CD14-positive monocyte (primary cell): ENCODE measurements around the gene PHF23. TPM values are rescaled to one million over a fixed set of nuclear protein-coding genes. Genes with fewer than 3 reads are reported as not detected.

Experiments used
- DNase-seq, 3 donors: peaks; one replicate each; pipeline ENCODE4 v3.0.0-alpha.2; 2011 to 2022
- H2AFZ ChIP-seq: 2 replicates; pipeline ENCODE4 v1.6.0; 2012; ENCODE audit warnings: mild to moderate bottlenecking, low read depth, low read length, inconsistent platforms; ENCODE audit not compliant: insufficient read depth, poor library complexity, severe bottlenecking
- H3K27ac ChIP-seq, 2 donors: 1 replicate in 1 of 2; 2 replicates in 1 of 2; pipeline ENCODE4 v1.5.1; 2012 to 2013; ENCODE audit warnings: low read length in 2 of 2, control low read depth in 1 of 2, inconsistent platforms in 1 of 2, low read depth in 1 of 2, mild to moderate bottlenecking in 1 of 2
- H3K27me3 ChIP-seq, 2 donors: one replicate each; pipeline versions ENCODE4 v1.6.0 to v1.6.1; 2011 to 2013; ENCODE audit warnings: low read length in 2 of 2; ENCODE audit not compliant: control insufficient read depth in 2 of 2, insufficient read depth in 2 of 2
- H3K36me3 ChIP-seq, 2 donors: replicated peaks in 1 of 2; 1 replicate in 1 of 2; 2 replicates in 1 of 2; pipeline versions ENCODE4 v1.5.1 to v1.6.1; 2012 to 2013; ENCODE audit warnings: low read length in 2 of 2, control low read depth in 1 of 2, inconsistent platforms in 1 of 2, mild to moderate bottlenecking in 1 of 2; ENCODE audit not compliant: insufficient read depth in 2 of 2, control insufficient read depth in 1 of 2
- H3K4me1 ChIP-seq, 2 donors: 1 replicate in 1 of 2; 2 replicates in 1 of 2; pipeline versions ENCODE4 v1.5.1 to v1.6.1; 2012 to 2013; ENCODE audit warnings: low read length in 2 of 2, control low read depth in 1 of 2, inconsistent platforms in 1 of 2, mild to moderate bottlenecking in 1 of 2, moderate library complexity in 1 of 2; ENCODE audit not compliant: insufficient read depth in 2 of 2, control insufficient read depth in 1 of 2
- H3K4me2 ChIP-seq: replicated peaks from 2 replicates; pipeline ENCODE3; 2012; ENCODE audit warnings: low read length, moderate library complexity, mild to moderate bottlenecking; ENCODE audit not compliant: poor library complexity, severe bottlenecking; ENCODE audit errors: extremely low read depth
- H3K4me3 ChIP-seq, 3 experiments: fragments of 200-600 bp in 1 of 3; sonication (generic) in 1 of 3; replicated peaks in 1 of 3; 1 replicate in 2 of 3; 2 replicates in 1 of 3; pipeline ENCODE4 v1.5.1; 2011 to 2013; ENCODE audit warnings: low read length in 3 of 3, mild to moderate bottlenecking in 3 of 3, control low read depth in 2 of 3, low read depth in 2 of 3, inconsistent platforms in 1 of 3, moderate library complexity in 1 of 3
- H3K79me2 ChIP-seq: 2 replicates; pipeline ENCODE4 v1.6.0; 2012; ENCODE audit warnings: mild to moderate bottlenecking, control low read depth, inconsistent platforms, low read length, moderate library complexity; ENCODE audit not compliant: insufficient read depth
- H3K9ac ChIP-seq: 2 replicates; pipeline ENCODE4 v1.6.0; 2017; ENCODE audit warnings: low read length, mild to moderate bottlenecking; ENCODE audit not compliant: insufficient read depth, poor library complexity, severe bottlenecking
- H3K9me3 ChIP-seq, 2 donors: replicated peaks in 1 of 2; 1 replicate in 1 of 2; 2 replicates in 1 of 2; pipeline versions ENCODE4 v1.5.1 to v1.6.1; 2012 to 2013; ENCODE audit warnings: low read length in 2 of 2, control low read depth in 1 of 2; ENCODE audit not compliant: control insufficient read depth in 1 of 2, insufficient read depth in 1 of 2
- H4K20me1 ChIP-seq: 2 replicates; pipeline ENCODE4 v1.6.0; 2012; ENCODE audit warnings: mild to moderate bottlenecking, low read length, control low read depth, moderate library complexity; ENCODE audit not compliant: insufficient read depth
- H3K27ac Mint-ChIP-seq, 7 donors: one replicate each; pipeline ENCODE4 v1.8.0; 2020; ENCODE audit warnings: mild to moderate bottlenecking in 7 of 7, mixed read lengths in 7 of 7, moderate library complexity in 6 of 7, inconsistent platforms in 2 of 7
- H3K27me3 Mint-ChIP-seq, 3 donors: one replicate each; pipeline ENCODE4 v1.8.0; 2021 to 2022; ENCODE audit warnings: low read depth in 3 of 3, mild to moderate bottlenecking in 3 of 3, mixed read lengths in 3 of 3, moderate library complexity in 3 of 3, inconsistent platforms in 1 of 3
- H3K36me3 Mint-ChIP-seq, 2 donors: one replicate each; pipeline ENCODE4 v1.8.0; 2020; ENCODE audit warnings: mixed read lengths in 2 of 2, inconsistent platforms in 1 of 2, mild to moderate bottlenecking in 1 of 2
- H3K4me1 Mint-ChIP-seq: one replicate; pipeline ENCODE4 v1.8.0; 2020; ENCODE audit warnings: mild to moderate bottlenecking, mixed read lengths
- H3K4me3 Mint-ChIP-seq, 2 donors: one replicate each; pipeline ENCODE4 v1.8.0; 2020; ENCODE audit warnings: mild to moderate bottlenecking in 2 of 2, mixed read lengths in 2 of 2, moderate library complexity in 1 of 2
- H3K9me3 Mint-ChIP-seq, 7 donors: one replicate each; pipeline ENCODE4 v1.8.0; 2020 to 2022; ENCODE audit warnings: mixed read lengths in 7 of 7, mild to moderate bottlenecking in 6 of 7, moderate library complexity in 6 of 7, inconsistent platforms in 2 of 7
- WGBS: methylation state at CpG from one replicate; pipeline ENCODE4 v1.1.5; 2013; ENCODE audit warnings: missing lambda C conversion rate; ENCODE audit not compliant: insufficient coverage; 5-methylcytosine and 5-hydroxymethylcytosine counted together
- intact Hi-C, 2 donors: fragments of 100-400 bp; cut with micrococcal nuclease; formaldehyde crosslinking; loops; one replicate each; pipeline versions ENCODE4 v1.15.0 to v1.15.1; 2023
- polyA plus RNA-seq, 3 donors: library from polyadenylated mRNA; depleted of rRNA in 1 of 3; unstranded in 2 of 3; stranded (reverse) in 1 of 3; fragments of 300-500 nt in 2 of 3; fragments of >200 nt in 1 of 3; fragmentation: Illumina TruSeq in 2 of 3; gene quantifications; 1 replicate in 2 of 3; 2 replicates in 1 of 3; pipeline ENCODE4 v1.2.3, GENCODE V29; 2012 to 2021
- TF ChIP-seq, protein P1 (sequence below): fragments of 200-600 bp; IDR thresholded peaks from one replicate; pipeline ENCODE4 v1.8.0; 2022; ENCODE audit warnings: antibody characterized with exemption, mild to moderate bottlenecking

The PHF23 gene
- polyA plus RNA-seq, 3 donors, result 12.0 to 18.0 (median 12.9) TPM

GRCh38 chr17:7196651-7197401, 42.4 kb downstream of the PHF23 start:
- Histone ChIP-seq H3K79me2 (no peaks in the 10 kb centered on the region), H3K4me2 (no peak overlapping the region), H4K20me1 (no peaks in the 10 kb centered on the region), H3K27ac (no peak overlapping the region), H3K9me3 (no peaks in the 10 kb centered on the region), H3K9ac (no peak overlapping the region), H2AFZ (no peak overlapping the region), H3K4me1 (no peaks in the 10 kb centered on the region), H3K36me3 (peaks cover 57 to 71% of the 10 kb centered on the region in 2 donors), H3K27me3 (no peaks in the 10 kb centered on the region), H3K4me3 (no peak overlapping the region)
- H3K27me3 Mint-ChIP-seq, result no peaks in the 10 kb centered on the region
- intact Hi-C loops, result no loop called here
- H3K36me3 Mint-ChIP-seq, result peaks cover 64 to 90% of the 10 kb centered on the region in 2 donors
- TF ChIP-seq, protein P1, sequence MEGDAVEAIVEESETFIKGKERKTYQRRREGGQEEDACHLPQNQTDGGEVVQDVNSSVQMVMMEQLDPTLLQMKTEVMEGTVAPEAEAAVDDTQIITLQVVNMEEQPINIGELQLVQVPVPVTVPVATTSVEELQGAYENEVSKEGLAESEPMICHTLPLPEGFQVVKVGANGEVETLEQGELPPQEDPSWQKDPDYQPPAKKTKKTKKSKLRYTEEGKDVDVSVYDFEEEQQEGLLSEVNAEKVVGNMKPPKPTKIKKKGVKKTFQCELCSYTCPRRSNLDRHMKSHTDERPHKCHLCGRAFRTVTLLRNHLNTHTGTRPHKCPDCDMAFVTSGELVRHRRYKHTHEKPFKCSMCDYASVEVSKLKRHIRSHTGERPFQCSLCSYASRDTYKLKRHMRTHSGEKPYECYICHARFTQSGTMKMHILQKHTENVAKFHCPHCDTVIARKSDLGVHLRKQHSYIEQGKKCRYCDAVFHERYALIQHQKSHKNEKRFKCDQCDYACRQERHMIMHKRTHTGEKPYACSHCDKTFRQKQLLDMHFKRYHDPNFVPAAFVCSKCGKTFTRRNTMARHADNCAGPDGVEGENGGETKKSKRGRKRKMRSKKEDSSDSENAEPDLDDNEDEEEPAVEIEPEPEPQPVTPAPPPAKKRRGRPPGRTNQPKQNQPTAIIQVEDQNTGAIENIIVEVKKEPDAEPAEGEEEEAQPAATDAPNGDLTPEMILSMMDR, result no peak
- DNase-seq, result no peak
- H3K27ac Mint-ChIP-seq, result no peak overlapping the region
- H3K4me3 Mint-ChIP-seq, result no peak overlapping the region
- H3K4me1 Mint-ChIP-seq, result no peaks in the 10 kb centered on the region
- WGBS, result 97% methylated on average over 16 of the region's 22 CpGs
- no peaks in the 10 kb centered on the region for H3K9me3 Mint-ChIP-seq

DNA sequence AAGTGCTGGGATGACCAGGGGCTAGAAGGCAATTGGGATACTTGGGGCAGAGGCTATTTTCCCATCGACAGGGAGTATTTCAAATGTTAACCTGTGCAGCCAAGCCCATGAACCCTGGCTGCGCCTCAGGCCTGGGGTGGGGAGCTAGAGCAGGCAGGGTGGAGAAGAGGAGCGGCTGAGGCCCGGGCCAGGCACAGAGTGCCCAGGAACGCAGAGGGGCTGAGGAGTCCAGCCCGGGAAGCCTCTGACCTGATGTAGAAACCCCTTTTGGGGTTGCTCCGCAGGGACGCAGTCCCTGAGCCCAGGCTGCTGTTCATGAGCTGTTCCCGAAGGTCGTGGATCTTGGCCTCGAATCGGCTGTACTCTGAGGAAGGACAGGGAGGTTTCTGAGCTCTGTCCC, 43.3 kb downstream of the PHF23 start:
- WGBS, result 95% methylated on average over 5 of the region's 12 CpGs

More for the DNA sequence above, 43.3 kb downstream of the PHF23 start:
- Histone ChIP-seq H3K9ac (no peak overlapping the region), H3K4me2 (no peak overlapping the region), H3K27me3 (no peaks in the 10 kb centered on the region), H2AFZ (no peak overlapping the region), H3K27ac (no peak overlapping the region), H3K4me1 (no peaks in the 10 kb centered on the region), H3K79me2 (no peaks in the 10 kb centered on the region), H3K4me3 (no peak overlapping the region), H3K36me3 (peaks cover 55 to 73% of the 10 kb centered on the region in 2 donors), H4K20me1 (peaks cover 5% of the 10 kb centered on the region), H3K9me3 (no peaks in the 10 kb centered on the region)
- no peaks in the 10 kb centered on the region for H3K9me3 Mint-ChIP-seq
- DNase-seq, result no peak
- no peaks in the 10 kb centered on the region for H3K4me1 Mint-ChIP-seq
- TF ChIP-seq, protein P1, result no peak
- H3K27me3 Mint-ChIP-seq, result no peaks in the 10 kb centered on the region
- H3K27ac Mint-ChIP-seq, result no peak overlapping the region
- H3K4me3 Mint-ChIP-seq, result no peak overlapping the region
- intact Hi-C loops, result no loop called here
- peaks cover 59 to 91% of the 10 kb centered on the region in 2 donors for H3K36me3 Mint-ChIP-seq
